WERI-Rb-1 (cell line): ENCODE data around the gene C2CD2.

Source experiments
- DNase-seq: peaks from one replicate; pipeline ENCODE4 v3.0.0-alpha.2; 2020
- H3K27ac ChIP-seq: fragments of 250-450 bp; sonication (Bioruptor Pico); 2 replicates; pipeline ENCODE4 v1.5.1; 2020; ENCODE audit warnings: mild to moderate bottlenecking, moderate library complexity
- H3K27me3 ChIP-seq: fragments of 250-450 bp; sonication (Bioruptor Pico); 2 replicates; pipeline ENCODE4 v1.5.1; 2021; ENCODE audit warnings: mild to moderate bottlenecking, low read depth, moderate library complexity; ENCODE audit not compliant: insufficient read depth, severe bottlenecking
- H3K36me3 ChIP-seq: fragments of 250-450 bp; sonication (Bioruptor Pico); 2 replicates; pipeline ENCODE4 v1.5.1; 2020; ENCODE audit warnings: mild to moderate bottlenecking, moderate library complexity
- H3K4me3 ChIP-seq: 2 replicates; pipeline ENCODE4 v1.5.1; 2011; ENCODE audit warnings: low read depth, mild to moderate bottlenecking, control low read depth, low read length
- H3K9me3 ChIP-seq: fragments of 250-450 bp; sonication (Bioruptor Pico); 2 replicates; pipeline ENCODE4 v1.5.1; 2021; ENCODE audit warnings: mild to moderate bottlenecking, moderate library complexity; ENCODE audit not compliant: severe bottlenecking
- TF ChIP-seq, protein P1 (sequence below): IDR thresholded peaks from 2 replicates; pipeline ENCODE4 v1.5.1; 2011; ENCODE audit warnings: low read depth, mild to moderate bottlenecking, control low read depth, inconsistent platforms, low read length

Gene C2CD2

DNA sequence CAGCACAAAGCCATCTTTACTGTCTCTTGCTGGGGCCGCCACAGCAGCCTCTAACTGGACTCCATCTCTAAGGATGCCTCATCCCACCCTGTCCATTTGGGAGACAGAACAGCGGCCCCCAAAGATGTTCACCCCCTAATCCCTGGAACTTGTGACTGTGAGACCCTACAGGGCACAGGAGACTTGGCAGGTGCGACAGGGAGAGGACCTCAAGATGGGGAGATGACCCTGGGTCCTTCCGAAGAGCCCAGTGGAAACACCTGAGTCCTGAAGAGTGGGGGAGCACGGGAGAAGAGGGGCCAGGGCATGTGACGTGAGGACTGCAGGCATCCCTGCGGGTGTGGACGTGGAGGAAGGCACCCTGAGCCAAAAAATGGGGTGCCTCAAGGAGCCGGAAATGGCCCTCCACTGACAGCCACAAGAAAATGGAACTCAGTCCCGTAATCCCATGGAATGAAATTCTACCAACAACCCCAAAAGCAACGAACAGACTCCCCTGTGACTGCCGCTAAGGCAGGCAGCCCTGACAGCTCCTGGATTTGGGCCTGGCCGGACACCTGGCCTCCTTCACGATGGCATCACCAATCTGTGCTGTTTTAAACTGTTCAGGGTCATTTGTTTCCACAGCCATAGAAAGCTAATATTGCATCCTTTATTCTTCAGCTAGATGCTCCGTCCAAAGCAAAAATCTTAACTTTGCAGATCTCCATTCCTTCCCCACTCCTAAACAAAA lies 34.0 kb downstream of the C2CD2 start:
- Histone ChIP-seq H3K9me3 (no peaks in the 10 kb centered on the region), H3K27me3 (no peaks in the 10 kb centered on the region), H3K4me3 (no peak overlapping the region), H3K36me3 (peaks cover 38% of the 10 kb centered on the region), H3K27ac (no peak overlapping the region)
- DNase-seq = no peak
- TF ChIP-seq, protein P1, sequence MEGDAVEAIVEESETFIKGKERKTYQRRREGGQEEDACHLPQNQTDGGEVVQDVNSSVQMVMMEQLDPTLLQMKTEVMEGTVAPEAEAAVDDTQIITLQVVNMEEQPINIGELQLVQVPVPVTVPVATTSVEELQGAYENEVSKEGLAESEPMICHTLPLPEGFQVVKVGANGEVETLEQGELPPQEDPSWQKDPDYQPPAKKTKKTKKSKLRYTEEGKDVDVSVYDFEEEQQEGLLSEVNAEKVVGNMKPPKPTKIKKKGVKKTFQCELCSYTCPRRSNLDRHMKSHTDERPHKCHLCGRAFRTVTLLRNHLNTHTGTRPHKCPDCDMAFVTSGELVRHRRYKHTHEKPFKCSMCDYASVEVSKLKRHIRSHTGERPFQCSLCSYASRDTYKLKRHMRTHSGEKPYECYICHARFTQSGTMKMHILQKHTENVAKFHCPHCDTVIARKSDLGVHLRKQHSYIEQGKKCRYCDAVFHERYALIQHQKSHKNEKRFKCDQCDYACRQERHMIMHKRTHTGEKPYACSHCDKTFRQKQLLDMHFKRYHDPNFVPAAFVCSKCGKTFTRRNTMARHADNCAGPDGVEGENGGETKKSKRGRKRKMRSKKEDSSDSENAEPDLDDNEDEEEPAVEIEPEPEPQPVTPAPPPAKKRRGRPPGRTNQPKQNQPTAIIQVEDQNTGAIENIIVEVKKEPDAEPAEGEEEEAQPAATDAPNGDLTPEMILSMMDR = no peak

DNA sequence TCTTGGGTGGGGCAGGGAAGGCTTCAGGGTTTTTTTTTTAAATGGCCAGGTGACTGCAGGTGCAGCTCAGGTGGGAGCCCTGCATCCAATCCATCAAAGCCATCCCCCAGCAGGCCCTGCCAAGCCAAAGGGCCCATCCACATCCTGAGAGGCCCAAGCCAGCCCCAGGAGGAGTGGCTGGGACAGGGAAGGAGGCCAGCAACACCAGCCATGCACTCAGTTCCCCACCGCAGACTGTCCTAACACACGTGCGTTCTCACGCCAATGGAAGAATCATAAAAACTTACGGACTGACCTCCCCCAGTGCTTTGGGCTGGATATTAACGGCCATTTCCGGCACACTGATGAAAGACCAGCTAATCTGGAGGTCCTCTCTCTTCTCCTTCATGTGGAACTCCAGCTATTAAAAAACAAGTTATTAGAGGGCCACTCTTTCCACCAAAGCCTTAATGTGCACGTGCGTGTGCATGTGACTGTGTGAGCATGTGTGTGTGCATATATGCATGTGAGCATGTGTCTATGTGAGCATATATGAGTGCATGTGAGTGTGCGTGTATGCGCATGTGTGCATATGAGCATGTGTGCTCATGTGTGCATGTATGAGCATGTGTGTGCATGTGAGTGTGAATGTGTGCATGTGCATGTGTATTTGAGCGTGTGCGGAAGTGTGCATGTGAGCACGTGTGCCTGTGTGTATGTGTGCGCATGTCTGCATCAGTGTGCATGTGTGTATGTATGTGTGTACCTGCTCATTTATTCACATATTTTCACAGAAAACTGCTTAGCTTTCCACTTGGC lies 35.1 kb downstream of the C2CD2 start:
- DNase-seq = no peak
- no peak overlapping the region for H3K27ac ChIP-seq
- no peak overlapping the region for H3K4me3 ChIP-seq
- H3K36me3 ChIP-seq = peaks cover 47% of the 10 kb centered on the region
- TF ChIP-seq, protein P1 = no peak
- no peaks in the 10 kb centered on the region for H3K9me3 ChIP-seq
- no peaks in the 10 kb centered on the region for H3K27me3 ChIP-seq

DNA sequence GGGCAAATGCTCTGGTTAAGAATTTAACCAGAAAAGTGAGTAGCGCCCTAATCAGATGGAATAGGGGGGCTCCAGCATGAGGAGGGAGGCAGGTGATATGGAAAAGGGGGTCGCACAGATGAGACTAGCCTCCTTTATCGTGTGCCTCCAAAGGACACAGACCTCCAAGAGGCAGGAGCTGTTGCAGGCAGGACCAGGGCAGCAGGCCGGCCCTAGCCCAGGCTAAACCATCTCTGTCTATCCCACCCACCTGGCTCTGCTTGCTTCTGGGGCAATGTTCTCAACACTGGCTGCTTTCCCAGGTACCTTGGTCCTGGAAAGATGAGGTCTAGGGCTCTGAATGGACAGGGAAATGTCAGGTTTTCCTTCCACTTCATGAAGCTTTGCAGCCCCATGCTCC lies 36.3 kb downstream of the C2CD2 start:
- TF ChIP-seq, protein P1 = no peak
- peaks cover 59% of the 10 kb centered on the region for H3K36me3 ChIP-seq
- no peaks in the 10 kb centered on the region for H3K9me3 ChIP-seq
- H3K4me3 ChIP-seq = no peak overlapping the region
- no peak for DNase-seq
- no peaks in the 10 kb centered on the region for H3K27me3 ChIP-seq
- H3K27ac ChIP-seq = no peak overlapping the region

DNA sequence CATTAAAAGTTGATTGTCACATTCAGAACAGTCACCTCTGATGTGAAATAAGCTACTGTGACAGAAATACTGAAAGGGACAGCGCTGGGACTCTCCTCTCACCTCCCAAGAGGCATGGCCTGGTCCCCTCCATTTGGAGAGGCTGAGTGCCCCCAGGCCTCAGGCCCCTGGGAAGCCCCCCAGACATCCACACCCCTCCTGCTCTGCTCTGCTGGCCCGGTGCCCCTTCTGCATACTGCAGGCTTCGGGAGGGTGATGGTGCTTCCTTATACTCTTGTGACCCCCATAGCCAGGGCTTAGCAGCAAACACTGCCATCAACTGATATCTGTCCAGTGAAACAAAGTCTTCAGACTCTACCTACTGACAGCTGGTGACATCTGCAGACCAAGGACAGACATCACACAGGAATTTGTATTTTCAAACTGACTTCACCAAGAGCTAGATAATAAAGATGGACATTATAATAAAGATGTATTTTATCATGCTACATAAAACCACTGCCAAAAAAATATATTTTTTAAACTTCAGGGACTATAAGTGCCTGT lies 36.9 kb downstream of the C2CD2 start:
- DNase-seq = no peak
- H3K27me3 ChIP-seq = no peaks in the 10 kb centered on the region
- peaks cover 63% of the 10 kb centered on the region for H3K36me3 ChIP-seq
- H3K4me3 ChIP-seq = no peak overlapping the region
- H3K27ac ChIP-seq = no peak overlapping the region
- H3K9me3 ChIP-seq = no peaks in the 10 kb centered on the region
- TF ChIP-seq, protein P1 = no peak

DNA sequence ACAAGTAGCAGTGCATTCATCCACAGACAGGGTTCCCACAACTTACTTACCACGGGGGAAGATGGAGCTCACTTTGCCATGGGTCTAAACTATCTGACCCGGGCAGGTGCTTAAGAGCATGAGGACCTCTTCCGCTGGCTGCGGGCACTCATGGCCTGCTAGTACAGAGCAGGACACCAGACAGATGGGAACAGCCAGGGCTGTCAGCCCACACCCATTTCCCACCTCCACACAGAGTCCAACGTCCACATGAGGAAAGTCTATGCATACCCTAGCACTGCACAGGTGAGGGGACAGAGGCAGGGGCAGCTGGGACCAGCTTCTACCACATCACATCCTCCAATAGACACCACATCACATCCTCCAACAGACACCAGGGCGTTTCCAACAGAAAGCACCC lies 38.9 kb downstream of the C2CD2 start:
- Histone ChIP-seq H3K4me3 (no peak overlapping the region), H3K27me3 (no peaks in the 10 kb centered on the region), H3K36me3 (peaks cover 75% of the 10 kb centered on the region), H3K9me3 (no peaks in the 10 kb centered on the region), H3K27ac (no peak overlapping the region)
- TF ChIP-seq, protein P1 = no peak
- no peak for DNase-seq
